Measurements from ENCODE around the gene GPC5. TPM values are rescaled to one million over a fixed set of nuclear protein-coding genes. Genes with fewer than 3 reads are reported as not detected.
A peak's percentile ranks its signal among the peaks of the same experiment; 100 is the strongest.

The GPC5 gene
- polyA plus RNA-seq, 2 of the 4 experiments (the other 2 are of a cell fraction): not detected

DNA sequence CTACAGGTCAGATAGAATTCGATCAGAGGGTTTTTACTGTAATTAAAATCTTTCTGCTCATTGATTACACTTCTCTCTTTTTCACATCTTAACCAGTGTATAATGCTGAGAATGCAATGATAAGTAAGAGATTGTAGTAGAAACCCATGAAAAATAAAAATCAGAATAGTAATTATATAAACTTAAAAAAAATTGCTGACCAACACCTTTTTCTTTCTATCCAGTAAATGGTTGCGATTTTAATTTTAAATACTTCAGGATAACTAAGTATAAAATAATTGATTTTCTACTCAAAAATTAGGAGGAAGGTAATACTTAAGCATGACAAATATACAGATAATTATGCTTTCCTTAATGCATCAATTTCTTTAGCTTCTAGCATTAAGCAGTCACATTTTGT, 917.6 kb downstream of the GPC5 start:
- Histone ChIP-seq H3K9me3 (no peaks in the 10 kb centered on the region), H3K27ac (no peak overlapping the region), H3K4me2 (no peak overlapping the region), H3K4me1 (no peaks in the 10 kb centered on the region), H3K4me3 (no peak overlapping the region)
- TF ChIP-seq MAFK (IDR thresholded peaks at IDR 0.05; ENCODE audit: partially characterized antibody) (peak; percentile 15), CBX2 (IDR thresholded peaks at IDR 0.05; ENCODE audit: borderline replicate concordance, low read depth) (no peak)
- WGBS (ENCODE audit: missing lambda C conversion rate): 32% methylated on average over 2 of the region's 2 CpGs
- ATAC-seq (no peak), FAIRE-seq (no peak), DNase-seq (ENCODE audit: low read depth in 1 of 2, low spot score in 1 of 2) (no peak)
- POLR2A ChIA-PET: no interaction called here
- CTCF ChIA-PET: no interaction called here

DNA sequence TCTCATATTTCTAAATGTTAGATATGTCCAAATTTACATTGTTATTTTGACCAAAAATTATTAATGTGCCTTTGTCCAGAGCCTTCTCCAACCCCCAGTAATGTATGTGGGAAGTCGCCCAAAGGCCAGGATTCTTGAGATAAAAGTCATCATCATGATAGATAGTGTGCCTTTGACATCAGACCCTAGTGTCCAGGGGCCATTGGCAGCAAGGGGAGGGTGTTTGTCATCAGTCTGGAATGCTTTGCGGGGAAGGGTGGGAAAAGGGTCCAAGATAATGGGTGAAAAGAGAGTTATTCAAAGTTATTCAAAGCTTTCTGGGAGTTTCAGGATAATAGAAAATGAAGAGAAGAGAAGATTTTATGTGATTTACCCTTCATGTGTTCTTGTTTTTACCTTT, 918.6 kb downstream of the GPC5 start:
- Histone ChIP-seq H3K4me3 (no peak overlapping the region), H3K4me1 (no peaks in the 10 kb centered on the region), H3K9me3 (no peaks in the 10 kb centered on the region), H3K27ac (no peak overlapping the region), H3K4me2 (no peak overlapping the region)
- DNase-seq (ENCODE audit: low read depth in 1 of 2, low spot score in 1 of 2): peak in 1 of 2 experiments; percentile 3
- no peak for FAIRE-seq
- CTCF ChIA-PET: no interaction called here
- POLR2A ChIA-PET: no interaction called here
- no peak for TF ChIP-seq ZFP36 (IDR thresholded peaks at IDR 0.05; ENCODE audit: borderline replicate concordance, partially characterized antibody)
- TF ChIP-seq, protein P1, sequence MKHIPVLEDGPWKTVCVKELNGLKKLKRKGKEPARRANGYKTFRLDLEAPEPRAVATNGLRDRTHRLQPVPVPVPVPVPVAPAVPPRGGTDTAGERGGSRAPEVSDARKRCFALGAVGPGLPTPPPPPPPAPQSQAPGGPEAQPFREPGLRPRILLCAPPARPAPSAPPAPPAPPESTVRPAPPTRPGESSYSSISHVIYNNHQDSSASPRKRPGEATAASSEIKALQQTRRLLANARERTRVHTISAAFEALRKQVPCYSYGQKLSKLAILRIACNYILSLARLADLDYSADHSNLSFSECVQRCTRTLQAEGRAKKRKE (CRISPR knock-in tag; IDR thresholded peaks at IDR 0.05; ENCODE audit: low read depth): no peak
- no peak for TF ChIP-seq MAFK (IDR thresholded peaks at IDR 0.05; ENCODE audit: partially characterized antibody)
- TF ChIP-seq MAZ (IDR thresholded peaks at IDR 0.05; ENCODE audit: borderline replicate concordance, low read depth, low read length): no peak
- no peak for TF ChIP-seq HOXA7 (CRISPR knock-in tag; IDR thresholded peaks at IDR 0.05)
- TF ChIP-seq RARB (CRISPR knock-in tag; IDR thresholded peaks at IDR 0.05): no peak
- no peak for TF ChIP-seq PHF8 (IDR thresholded peaks at IDR 0.05; ENCODE audit: borderline replicate concordance, low read depth)
- TF ChIP-seq, protein P2, sequence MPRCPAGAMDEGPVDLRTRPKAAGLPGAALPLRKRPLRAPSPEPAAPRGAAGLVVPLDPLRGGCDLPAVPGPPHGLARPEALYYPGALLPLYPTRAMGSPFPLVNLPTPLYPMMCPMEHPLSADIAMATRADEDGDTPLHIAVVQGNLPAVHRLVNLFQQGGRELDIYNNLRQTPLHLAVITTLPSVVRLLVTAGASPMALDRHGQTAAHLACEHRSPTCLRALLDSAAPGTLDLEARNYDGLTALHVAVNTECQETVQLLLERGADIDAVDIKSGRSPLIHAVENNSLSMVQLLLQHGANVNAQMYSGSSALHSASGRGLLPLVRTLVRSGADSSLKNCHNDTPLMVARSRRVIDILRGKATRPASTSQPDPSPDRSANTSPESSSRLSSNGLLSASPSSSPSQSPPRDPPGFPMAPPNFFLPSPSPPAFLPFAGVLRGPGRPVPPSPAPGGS (IDR thresholded peaks at IDR 0.05): no peak
- TF ChIP-seq JUNB (IDR thresholded peaks at IDR 0.05): no peak
- no peak for TF ChIP-seq HEYL (CRISPR knock-in tag; IDR thresholded peaks at IDR 0.05)
- no peak for TF ChIP-seq GATA3 (IDR thresholded peaks at IDR 0.05; ENCODE audit: borderline replicate concordance)
- TF ChIP-seq BHLHE40 (IDR thresholded peaks at IDR 0.05; ENCODE audit: low read depth, low read length): no peak
- no peak for TF ChIP-seq HOXB13 (CRISPR knock-in tag; IDR thresholded peaks at IDR 0.05; ENCODE audit: low read depth)
- TF ChIP-seq, protein P3, sequence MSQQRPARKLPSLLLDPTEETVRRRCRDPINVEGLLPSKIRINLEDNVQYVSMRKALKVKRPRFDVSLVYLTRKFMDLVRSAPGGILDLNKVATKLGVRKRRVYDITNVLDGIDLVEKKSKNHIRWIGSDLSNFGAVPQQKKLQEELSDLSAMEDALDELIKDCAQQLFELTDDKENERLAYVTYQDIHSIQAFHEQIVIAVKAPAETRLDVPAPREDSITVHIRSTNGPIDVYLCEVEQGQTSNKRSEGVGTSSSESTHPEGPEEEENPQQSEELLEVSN (IDR thresholded peaks at IDR 0.05; ENCODE audit: borderline replicate concordance, low read depth): no peak
- WGBS (ENCODE audit: missing lambda C conversion rate): 20% methylated on average over 2 of the region's 2 CpGs
- no peak for ATAC-seq

DNA sequence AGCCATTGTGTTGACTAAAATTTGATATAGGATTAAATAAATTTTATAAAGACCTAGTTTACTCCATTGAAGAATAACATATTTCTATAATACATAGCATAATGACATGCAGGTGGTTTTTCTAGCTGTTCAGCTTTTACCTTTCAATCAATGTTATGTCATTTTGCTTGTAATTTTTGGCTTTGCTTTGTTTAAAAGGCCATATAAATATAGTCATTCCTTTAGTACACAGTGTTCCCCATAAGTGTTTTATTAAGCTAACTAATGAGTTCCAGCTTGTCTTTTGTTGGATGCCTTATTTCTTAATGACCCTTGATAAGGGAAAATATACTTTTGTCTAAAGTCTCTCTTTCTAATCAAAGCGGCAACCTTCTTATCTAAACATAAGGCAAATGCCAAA, 921.9 kb downstream of the GPC5 start:
- DNase-seq (ENCODE audit: low read depth in 1 of 2, low spot score in 1 of 2) (no peak), FAIRE-seq (no peak), ATAC-seq (no peak)
- H3K9me3 ChIP-seq: no peaks in the 10 kb centered on the region
- no peak for TF ChIP-seq ZFP36 (IDR thresholded peaks at IDR 0.05; ENCODE audit: borderline replicate concordance, partially characterized antibody)
- TF ChIP-seq RNF2 (IDR thresholded peaks at IDR 0.05; ENCODE audit: borderline replicate concordance, low read depth): no peak
- TF ChIP-seq, protein P4, sequence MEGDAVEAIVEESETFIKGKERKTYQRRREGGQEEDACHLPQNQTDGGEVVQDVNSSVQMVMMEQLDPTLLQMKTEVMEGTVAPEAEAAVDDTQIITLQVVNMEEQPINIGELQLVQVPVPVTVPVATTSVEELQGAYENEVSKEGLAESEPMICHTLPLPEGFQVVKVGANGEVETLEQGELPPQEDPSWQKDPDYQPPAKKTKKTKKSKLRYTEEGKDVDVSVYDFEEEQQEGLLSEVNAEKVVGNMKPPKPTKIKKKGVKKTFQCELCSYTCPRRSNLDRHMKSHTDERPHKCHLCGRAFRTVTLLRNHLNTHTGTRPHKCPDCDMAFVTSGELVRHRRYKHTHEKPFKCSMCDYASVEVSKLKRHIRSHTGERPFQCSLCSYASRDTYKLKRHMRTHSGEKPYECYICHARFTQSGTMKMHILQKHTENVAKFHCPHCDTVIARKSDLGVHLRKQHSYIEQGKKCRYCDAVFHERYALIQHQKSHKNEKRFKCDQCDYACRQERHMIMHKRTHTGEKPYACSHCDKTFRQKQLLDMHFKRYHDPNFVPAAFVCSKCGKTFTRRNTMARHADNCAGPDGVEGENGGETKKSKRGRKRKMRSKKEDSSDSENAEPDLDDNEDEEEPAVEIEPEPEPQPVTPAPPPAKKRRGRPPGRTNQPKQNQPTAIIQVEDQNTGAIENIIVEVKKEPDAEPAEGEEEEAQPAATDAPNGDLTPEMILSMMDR (IDR thresholded peaks at IDR 0.05): no peak
- no peak for TF ChIP-seq HEYL (CRISPR knock-in tag; IDR thresholded peaks at IDR 0.05)
- TF ChIP-seq SREBF2 (IDR thresholded peaks at IDR 0.05): no peak
- TF ChIP-seq CHD4 (IDR thresholded peaks at IDR 0.05; ENCODE audit: borderline replicate concordance): no peak
- no peak for TF ChIP-seq NPAS2 (CRISPR knock-in tag; IDR thresholded peaks at IDR 0.05; ENCODE audit: borderline replicate concordance)
- no peak overlapping the region for H3K27ac ChIP-seq
- no peaks in the 10 kb centered on the region for H3K4me1 ChIP-seq
- no peak overlapping the region for H3K4me2 ChIP-seq
- ChIA-PET POLR2A (no interaction called here), CTCF (no interaction called here)
- H3K4me3 ChIP-seq: no peak overlapping the region
- 29% methylated on average over 1 of the region's 1 CpG for whole genome bisulfite sequencing (ENCODE audit: missing lambda C conversion rate)

Measured in A549 (cell line).